SK-MEL-5 (cell line): ENCODE measurements around the gene TYSND1. TPM values are rescaled to one million over a fixed set of nuclear protein-coding genes. Genes with fewer than 3 reads are reported as not detected.
"Not testable (repeated sequence)": the region's sequence is repeated elsewhere in the genome, so short reads cannot be mapped to it uniquely, and the experiment has no call there.

ENCODE experiments used
- DNase-seq: peaks from one replicate; pipeline ENCODE4 v3.0.0-alpha.2; 2016; ENCODE audit warnings: low read depth, low spot score
- in situ Hi-C: cut with HindIII; loops from 2 replicates; pipeline ENCODE4 v1.10.0; 2016; ENCODE audit warnings: low sequenced_read_pairs, high pct_unique_total_duplicates, low pct_unique_long_range_greater_than_20kb
- polyA plus RNA-seq, 2 experiments: library from polyadenylated mRNA; depleted of rRNA; stranded (reverse); fragments of >200 nt; gene quantifications; 2 replicates each; pipeline ENCODE4 v1.2.3, GENCODE V29; 2015
- total RNA-seq: library from RNA; depleted of rRNA; stranded (reverse); fragments of >200 nt; shearing (Covaris generic); gene quantifications from 2 replicates; pipeline ENCODE4 v1.2.3, GENCODE V29; 2014; rRNA removed

TYSND1 gene, protein sequence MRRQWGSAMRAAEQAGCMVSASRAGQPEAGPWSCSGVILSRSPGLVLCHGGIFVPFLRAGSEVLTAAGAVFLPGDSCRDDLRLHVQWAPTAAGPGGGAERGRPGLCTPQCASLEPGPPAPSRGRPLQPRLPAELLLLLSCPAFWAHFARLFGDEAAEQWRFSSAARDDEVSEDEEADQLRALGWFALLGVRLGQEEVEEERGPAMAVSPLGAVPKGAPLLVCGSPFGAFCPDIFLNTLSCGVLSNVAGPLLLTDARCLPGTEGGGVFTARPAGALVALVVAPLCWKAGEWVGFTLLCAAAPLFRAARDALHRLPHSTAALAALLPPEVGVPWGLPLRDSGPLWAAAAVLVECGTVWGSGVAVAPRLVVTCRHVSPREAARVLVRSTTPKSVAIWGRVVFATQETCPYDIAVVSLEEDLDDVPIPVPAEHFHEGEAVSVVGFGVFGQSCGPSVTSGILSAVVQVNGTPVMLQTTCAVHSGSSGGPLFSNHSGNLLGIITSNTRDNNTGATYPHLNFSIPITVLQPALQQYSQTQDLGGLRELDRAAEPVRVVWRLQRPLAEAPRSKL
- 22.7 and 24.4 TPM in 2 replicates for total RNA-seq
- polyA plus RNA-seq (2015; cell fraction: cytosol; rRNA removed): 24.4 and 25.8 TPM in 2 replicates
- polyA plus RNA-seq (2015; cell fraction: nucleus; rRNA removed): 72.8 and 77.5 TPM in 2 replicates

DNA sequence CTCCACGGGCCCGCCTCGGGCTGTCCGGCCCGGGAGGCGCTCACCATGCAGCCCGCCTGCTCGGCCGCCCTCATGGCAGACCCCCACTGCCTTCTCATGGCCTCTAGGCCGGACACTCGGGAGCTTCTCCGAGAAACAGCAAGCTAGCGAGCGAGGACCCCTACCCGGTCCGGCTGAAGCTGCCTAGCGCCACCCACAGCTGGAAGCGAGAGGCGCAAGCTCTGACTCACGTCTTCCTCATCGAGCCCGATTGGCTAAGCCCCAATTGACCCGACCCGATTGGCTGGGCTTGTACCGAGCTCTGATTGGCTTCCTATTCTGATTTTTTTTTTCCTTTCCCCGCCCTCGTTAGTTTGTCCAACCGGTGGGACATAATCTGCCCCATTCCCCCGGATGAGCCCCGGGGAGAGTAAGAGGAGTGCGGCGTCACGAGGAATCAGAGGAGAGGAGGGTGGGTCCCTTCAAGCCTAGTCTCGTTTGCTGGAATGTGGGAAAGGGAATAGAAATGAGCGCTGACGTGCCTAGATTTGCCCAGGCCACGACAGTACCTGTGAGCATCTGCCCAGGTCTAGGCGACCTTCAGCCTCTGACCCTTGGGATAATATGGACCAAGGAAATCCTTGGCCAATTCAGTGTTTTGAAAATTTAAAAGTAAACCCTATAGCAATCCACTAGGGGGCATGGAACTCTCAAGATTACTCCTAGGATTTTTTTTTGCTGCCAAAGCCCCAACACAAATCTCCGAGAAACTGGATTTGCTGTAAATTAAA lies at the start of gene TYSND1:
TYSND1 (minus strand) TSS at position 212 of the 770 bp plus-strand sequence; CDS start at position 98, 114 bp downstream.
- in situ Hi-C loops: no loop called here
- DNase-seq: peak; percentile 99

- in situ Hi-C loops: no loop called here
- no peak for DNase-seq
These were observed 46.9 kb upstream of the TYSND1 start for GRCh38 chr10:70193391-70193844.

GRCh38 chr10:70192326-70192968 lies 45.9 kb upstream of the TYSND1 start:
- in situ Hi-C loops: no loop called here
- DNase-seq: no peak

DNA sequence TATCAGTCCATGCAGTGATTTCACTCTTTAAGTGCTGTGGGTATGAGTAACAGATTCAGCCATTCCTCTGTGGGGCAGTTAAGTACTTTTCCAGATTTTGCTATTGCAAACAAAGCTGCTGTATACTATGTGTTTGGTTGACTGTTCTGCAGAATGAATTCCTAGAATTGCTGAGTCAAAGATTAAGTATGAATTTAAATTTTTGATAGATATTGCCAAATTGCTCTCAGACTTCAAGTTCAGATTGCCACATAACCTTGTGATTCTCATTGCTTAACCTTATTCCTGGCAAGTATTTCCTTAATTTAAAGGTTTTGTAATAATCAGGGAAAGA lies 45.4 kb upstream of the TYSND1 start:
- DNase-seq: no peak
- in situ Hi-C loops: no loop called here

DNA sequence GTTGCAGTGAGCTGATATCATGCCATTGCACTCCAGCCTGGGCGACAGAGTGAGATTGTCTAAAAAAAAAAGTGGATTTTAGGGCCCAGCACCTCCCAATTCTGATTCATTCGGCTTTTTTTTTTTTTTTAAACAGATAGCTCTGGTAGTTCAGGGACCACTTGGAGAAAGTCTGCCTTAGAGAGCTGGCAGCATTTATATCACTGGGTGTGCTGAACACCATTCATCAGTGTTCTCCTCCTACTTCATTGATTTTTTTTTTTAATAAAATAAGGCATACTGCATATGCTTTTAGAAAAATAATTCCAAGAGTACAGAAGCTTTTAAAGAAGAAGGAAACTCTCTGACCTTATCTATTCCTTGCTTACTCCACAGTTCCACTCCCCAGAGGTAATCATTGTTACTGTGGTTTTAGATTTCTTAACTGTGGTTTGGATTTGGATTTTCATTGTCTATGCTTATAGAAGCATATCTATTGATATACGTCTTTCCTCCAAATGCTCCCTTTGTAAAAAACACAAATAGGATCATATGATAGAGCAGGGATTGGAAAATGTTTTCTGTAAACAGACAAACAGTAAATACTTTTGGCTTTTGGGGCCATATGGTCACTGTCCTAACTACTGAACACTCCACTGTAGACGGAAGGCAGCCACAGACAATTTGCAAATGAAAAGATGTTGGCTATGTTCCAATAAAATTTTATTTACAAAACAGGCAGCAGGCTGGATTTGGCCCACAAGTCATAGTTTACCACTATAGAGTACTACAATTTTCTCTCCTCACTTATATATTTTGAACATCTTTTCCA lies 44.9 kb upstream of the TYSND1 start:
- DNase-seq: no peak
- in situ Hi-C loops: no loop called here

DNA sequence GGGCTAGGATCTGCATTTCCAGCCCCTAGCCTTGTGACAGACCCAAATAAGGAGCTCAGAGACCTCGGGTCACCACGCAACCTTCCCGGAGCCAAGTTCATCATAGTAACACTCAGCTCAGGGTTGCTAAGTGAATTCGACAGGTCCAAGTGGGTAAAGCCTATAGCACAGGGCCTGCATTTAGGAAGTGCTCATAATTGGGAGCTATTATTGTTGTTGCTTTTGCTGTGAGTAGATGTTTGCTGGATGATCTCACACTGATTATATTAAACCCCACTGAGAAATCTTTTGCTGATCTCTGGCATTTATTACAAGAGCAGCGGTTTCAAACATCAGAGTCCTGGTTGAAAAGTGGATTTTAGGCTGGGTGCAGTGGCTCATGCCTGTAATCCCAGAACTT lies 44.1 kb upstream of the TYSND1 start:
- no peak for DNase-seq
- in situ Hi-C loops: no loop called here

DNA sequence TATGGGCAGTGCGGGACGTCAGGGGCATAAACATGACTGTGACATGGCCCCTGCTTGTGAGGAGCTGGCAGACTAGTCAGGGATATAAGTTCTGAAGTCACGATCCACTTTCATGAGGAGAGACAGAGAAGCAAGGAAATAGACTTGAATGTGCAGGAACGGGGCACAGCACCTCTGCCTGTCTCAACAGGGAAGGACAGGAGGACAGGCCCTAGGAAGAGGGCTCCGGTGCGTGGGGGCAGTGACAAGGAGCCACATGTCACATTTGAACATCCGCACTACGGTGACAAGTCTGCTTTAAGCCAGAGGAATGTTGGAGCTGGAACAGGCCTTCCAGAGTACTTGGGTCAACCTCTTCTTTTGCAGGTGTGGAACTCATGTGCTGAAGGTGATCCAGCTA lies 43.6 kb upstream of the TYSND1 start:
- in situ Hi-C loops: no loop called here

DNA sequence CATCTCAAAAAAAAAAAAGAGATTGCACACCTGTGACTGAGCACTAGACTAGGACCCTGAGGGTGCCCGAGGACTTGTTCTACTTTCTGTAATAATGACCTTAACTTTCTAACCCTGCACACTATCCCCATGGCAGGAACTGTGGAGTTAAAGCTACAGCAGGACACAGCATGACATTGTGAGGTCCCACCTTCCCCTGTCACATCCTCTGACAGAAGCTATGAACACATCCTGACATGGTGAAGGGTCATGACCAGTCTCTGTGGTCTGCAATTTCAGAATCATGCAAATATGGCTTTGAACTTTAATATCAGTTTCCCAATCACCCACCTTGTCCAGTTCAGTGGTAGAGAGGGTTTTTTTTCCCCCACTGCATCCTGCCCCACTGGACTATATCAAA lies 42.3 kb upstream of the TYSND1 start:
- in situ Hi-C loops: no loop called here
- no peak for DNase-seq

More for the DNA sequence above, 43.6 kb upstream of the TYSND1 start:
- no peak for DNase-seq

DNA sequence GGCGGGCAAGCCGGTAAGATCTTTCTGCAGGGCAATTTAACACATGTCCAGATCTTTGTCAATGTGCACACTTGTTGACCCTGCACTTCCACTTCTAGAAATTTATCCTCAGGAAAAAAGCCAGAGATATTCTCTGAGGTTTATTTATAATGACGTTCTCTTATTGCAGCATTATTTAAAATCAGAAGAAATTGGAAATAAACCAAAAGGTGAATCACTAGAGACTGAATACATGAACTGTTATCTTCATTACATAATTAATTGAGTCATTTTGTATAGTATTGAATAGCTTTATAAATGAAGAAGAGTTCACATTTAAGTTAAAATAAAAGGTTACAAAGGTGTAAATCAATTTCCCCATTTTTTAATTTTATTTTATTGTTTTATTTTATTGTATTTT lies 40.1 kb upstream of the TYSND1 start:
- in situ Hi-C loops: no loop called here

DNA sequence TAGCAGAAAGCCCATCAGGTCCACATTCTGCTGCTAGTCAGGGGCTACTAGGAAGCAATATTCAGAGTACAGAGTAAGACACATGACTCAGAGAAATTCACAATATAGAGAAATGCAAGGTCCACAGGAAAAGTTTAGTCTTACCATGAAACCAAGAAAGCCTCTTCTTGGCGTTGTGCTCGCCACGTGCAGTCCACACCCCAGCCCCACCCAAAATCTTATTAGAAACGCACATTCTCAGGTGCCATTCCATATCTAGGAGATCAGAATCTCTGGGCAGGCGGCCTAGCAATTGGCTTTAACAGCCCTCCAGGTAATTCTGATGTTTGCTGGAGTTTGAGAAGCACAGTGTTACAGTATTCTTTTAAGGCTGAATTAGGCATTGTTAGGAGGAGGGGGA lies 39.6 kb upstream of the TYSND1 start:
- DNase-seq: no peak
- in situ Hi-C loops: no loop called here

More for the DNA sequence above, 40.1 kb upstream of the TYSND1 start:
- DNase-seq: no peak

- in situ Hi-C loops: no loop called here
- no peak for DNase-seq
These were observed 36.8 kb upstream of the TYSND1 start for GRCh38 chr10:70183304-70183703.

- in situ Hi-C loops: not testable (repeated sequence)
These were observed 32.7 kb upstream of the TYSND1 start for GRCh38 chr10:70179209-70179608.

GRCh38 chr10:70178139-70178725 lies 31.7 kb upstream of the TYSND1 start:
- in situ Hi-C loops: no loop called here
- no peak for DNase-seq

More at GRCh38 chr10:70179209-70179608, 32.7 kb upstream of the TYSND1 start:
- not testable (repeated sequence) for DNase-seq

DNA sequence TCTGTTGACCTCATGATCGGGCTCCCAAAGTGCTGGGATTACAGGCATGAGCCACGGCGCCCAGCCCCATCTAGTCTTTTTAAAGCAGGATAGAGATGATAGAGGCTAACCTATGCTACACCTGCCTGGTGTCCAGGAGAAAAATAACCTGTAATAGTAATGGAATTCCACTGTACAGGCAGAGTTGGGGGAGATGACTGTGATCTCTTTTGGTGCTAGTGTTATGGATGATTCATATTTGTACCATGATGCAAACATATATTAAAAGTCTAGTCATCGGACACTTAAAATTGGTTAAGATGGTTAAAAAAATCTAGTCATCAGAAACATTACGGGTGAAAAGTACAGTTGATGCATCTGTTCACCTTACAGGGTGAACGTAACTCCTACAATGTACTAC lies 29.9 kb upstream of the TYSND1 start:
- in situ Hi-C loops: no loop called here
- DNase-seq: no peak

DNA sequence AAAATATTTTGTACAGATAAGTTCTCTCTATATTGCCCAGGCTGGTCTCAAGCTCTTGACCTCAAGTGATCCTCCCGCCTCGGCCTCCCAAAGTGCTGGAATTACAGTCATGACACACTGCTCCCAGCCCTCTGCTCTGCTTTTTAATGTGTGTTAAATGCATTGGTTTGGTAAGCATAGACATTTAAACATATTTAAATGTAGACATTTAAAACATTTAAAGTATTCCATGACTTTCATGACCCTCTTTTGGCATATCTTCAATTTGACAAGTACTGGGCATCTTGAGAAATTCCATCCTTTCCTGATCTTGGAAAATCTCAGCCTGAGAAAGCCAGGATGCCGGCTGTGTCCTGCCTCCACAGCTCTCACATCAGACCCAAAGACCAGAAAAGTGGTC lies 29.0 kb upstream of the TYSND1 start:
- DNase-seq: no peak
- in situ Hi-C loops: no loop called here

DNA sequence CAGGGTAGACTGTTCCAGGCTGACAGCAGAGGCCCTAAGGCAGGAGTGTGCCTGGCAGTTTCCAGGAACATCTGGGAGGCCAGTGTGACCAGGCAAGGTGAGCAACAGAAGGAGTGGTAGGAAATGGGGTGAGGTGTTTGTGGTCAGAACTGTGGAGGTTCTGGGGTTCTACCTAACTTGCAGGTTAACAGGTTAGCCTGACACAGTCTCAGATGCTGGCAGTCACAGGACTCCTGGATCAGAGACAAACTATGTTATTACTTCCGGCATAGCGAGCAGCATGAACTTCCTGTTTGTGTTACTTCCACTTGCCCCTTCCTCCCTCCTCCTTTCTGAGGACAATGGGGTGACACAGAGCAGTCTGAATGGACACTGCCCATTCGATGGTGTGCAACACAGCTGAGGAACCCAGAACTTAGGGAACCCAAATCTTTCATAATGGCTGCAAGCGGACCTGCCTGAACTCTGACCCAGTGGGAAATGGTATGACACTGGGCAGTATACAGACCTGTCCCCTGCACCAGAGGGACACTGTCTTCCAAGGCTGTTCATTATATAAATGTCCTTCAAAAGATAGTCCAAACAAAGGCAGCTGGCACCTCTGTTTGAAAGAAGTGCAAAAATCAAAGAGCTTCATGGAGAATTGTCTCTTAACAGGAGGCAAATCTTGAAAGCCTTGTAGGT lies 27.7 kb upstream of the TYSND1 start:
- no peak for DNase-seq
- in situ Hi-C loops: no loop called here
